Choroid plexus epithelial cell (primary cell): ENCODE results near the gene TNS1.
A peak's percentile ranks its signal among the peaks of the same experiment; 100 is the strongest.

Experiments used
- DNase-seq: peaks from one replicate; pipeline ENCODE4 v3.0.0-alpha.2; 2010; ENCODE audit warnings: low read depth
- H3K4me3 ChIP-seq: 2 replicates; pipeline ENCODE4 v1.5.1; 2011; ENCODE audit warnings: low read depth, mild to moderate bottlenecking, control low read depth, low read length, moderate library complexity
- CTCF ChIP-seq: conservative IDR thresholded peaks from 2 replicates; pipeline ENCODE4 v1.5.1; 2011; ENCODE audit warnings: low read depth, mild to moderate bottlenecking, control low read depth, inconsistent platforms, low read length, moderate library complexity

TNS1 gene

DNA sequence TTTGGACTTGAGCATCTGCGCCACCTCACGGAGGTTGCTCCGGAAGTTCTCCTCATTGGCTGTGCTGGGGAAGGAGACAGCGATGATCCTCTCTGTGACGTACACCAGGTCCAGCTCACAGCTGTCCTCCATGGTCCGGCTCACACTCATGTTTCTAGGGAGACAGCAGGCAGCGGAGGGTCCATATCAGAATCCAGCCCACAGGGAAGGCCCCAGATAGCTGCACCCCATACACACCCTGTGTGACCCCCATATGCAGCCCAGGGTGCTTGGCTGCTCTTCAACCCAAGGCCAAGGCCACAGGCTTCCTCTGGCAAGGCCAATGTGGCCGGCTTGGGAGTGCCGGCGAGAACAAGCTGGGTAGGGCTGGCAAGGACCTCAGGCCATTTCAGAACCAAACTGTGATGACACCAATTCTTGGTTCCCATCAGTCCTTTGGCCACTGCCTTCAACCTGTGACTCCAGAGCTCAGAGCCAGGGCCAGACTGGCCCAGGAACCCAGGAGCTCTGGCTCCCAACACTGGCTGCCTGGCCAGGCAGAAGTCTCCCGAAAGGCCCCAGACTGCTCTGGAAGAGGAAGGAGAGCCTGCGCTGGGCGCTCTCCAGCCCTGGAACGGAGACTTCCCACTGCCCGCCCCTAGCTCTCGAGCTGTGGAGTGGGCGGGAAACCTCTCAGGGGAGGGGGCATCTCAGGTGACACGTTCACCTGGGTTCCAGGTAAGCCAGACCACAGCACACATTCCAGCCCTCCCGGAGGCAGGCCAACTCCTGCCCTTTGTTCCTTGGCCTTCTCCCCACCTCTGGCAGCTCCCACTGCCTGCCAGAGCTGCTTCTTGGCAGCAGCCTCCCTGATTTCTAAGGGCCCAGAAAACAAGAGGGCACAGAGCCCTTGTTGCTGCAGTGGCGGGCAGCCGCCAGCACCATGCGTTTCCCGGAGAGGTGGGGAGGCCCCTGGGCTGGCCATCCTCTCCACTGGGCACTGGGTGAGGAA, 104.7 kb downstream of the TNS1 start:
- DNase-seq: no peak
- no peak for TF ChIP-seq CTCF

DNA sequence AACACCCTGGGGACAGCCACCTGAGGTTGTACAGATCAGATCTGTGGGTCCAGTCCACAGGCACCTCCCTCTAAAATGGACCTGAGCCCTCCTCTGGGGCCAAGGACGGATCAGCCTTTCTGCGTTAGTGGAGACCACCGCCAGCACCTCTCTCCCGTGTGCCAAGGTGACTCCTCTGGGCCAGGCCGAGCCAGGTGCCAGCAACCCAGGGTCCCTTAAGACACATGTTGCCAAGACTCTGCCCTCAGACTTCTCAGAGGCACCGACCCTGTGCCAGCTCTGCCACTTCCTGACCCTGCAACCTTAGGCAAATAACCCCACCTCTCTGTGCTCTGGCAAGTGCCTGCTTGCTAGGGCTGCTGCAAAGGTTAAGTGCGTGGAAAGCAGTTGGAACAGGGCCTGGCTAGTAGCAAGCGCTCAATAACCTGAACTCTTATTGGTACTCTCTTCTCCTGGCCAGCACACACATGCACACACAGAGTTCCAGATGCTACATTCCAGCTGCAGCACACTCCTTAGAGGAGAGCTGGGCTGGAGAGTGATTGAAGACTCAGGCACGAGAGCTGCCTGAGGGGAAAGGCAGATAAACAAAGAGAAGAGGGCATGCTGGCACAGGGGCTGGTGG, 105.6 kb downstream of the TNS1 start:
- H3K4me3 ChIP-seq: no peak overlapping the region
- no peak for TF ChIP-seq CTCF
- DNase-seq: no peak

More for the DNA sequence above, 104.7 kb downstream of the TNS1 start:
- no peak overlapping the region for H3K4me3 ChIP-seq

GRCh38 chr2:217895070-217895635, 107.6 kb downstream of the TNS1 start:
- TF ChIP-seq CTCF: no peak
- no peak overlapping the region for H3K4me3 ChIP-seq
- no peak for DNase-seq

GRCh38 chr2:217893440-217893839, 109.4 kb downstream of the TNS1 start:
- TF ChIP-seq CTCF: no peak
- no peak overlapping the region for H3K4me3 ChIP-seq
- no peak for DNase-seq

GRCh38 chr2:217892560-217892959, 110.2 kb downstream of the TNS1 start:
- DNase-seq: no peak
- TF ChIP-seq CTCF: no peak
- no peak overlapping the region for H3K4me3 ChIP-seq

GRCh38 chr2:217890445-217890844, 112.3 kb downstream of the TNS1 start:
- peak; percentile 100 for DNase-seq
- TF ChIP-seq CTCF: no peak
- H3K4me3 ChIP-seq: no peak overlapping the region
